Inflammatory macrophage treated with lipopolysaccharide for 1 hour (primary cell): ENCODE data around the gene CENPM.

Source experiments
- DNase-seq, 2 donors: peaks; one replicate each; pipeline ENCODE4 v3.0.0-alpha.2; 2020 to 2022

The CENPM gene

DNA sequence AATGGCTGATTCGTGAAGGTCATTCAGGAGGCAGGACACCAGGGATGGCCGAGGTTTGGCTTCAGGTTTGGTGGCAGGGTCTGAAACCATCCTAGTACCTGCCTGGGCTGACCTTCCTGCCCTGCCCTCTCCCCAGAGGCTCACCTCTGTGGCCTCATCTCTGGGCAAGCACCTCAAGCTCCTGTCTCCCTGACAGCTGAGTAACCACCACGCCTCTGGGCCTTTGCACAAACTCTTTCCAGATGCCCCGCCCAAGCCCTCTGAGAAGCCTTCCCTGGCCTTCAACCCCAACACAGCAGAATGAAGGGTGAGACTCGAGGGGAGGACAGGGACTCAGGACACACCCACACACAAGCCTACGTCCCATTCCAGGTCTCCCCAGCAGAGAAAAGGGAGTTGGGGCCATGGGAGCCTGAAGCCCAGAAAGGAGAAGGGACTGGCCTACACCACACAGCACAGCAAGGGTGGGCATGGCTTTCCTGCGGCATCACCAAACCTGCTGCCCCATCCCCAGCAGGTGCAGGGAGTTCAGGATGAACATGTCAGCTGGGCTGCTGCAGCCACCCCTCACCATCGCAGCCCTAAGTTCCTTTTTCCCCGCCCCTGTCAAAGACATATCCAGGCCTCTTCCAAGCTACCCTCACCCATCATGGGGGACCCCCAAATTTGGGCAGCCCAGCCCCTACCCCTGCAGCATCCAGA is 34.5 kb downstream of the CENPM start:
- no peak for DNase-seq

DNA sequence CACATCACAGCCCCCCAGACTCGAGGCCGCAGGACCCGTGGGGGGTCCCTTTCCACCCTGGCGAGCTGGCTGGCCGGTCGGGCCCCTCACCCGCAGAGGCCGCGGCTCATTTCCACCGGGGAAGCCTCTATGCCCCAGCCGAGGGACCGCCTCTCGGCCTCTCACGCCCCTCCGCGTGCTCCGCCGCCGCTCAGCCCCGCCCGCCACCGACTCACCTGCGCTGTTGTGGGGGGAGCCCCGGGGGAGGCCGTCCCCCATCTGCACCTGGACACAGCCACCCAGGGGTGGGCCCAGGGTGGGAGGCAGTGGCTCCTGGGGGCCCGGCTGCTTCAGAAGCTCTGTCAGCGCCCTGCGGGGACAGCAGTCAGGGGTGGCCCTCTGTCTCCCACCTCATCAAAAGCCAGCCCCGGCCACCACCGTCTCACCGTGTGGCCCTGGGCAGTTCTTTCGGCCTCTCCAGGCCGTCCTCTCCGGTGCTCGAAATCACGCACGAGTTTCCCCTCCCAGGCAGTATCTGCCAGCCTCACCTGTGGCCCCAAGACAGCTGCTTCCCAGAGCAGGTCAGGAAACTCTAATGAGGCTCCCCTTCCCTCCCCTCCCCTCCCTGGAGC is 35.8 kb downstream of the CENPM start:
- no peak for DNase-seq

DNA sequence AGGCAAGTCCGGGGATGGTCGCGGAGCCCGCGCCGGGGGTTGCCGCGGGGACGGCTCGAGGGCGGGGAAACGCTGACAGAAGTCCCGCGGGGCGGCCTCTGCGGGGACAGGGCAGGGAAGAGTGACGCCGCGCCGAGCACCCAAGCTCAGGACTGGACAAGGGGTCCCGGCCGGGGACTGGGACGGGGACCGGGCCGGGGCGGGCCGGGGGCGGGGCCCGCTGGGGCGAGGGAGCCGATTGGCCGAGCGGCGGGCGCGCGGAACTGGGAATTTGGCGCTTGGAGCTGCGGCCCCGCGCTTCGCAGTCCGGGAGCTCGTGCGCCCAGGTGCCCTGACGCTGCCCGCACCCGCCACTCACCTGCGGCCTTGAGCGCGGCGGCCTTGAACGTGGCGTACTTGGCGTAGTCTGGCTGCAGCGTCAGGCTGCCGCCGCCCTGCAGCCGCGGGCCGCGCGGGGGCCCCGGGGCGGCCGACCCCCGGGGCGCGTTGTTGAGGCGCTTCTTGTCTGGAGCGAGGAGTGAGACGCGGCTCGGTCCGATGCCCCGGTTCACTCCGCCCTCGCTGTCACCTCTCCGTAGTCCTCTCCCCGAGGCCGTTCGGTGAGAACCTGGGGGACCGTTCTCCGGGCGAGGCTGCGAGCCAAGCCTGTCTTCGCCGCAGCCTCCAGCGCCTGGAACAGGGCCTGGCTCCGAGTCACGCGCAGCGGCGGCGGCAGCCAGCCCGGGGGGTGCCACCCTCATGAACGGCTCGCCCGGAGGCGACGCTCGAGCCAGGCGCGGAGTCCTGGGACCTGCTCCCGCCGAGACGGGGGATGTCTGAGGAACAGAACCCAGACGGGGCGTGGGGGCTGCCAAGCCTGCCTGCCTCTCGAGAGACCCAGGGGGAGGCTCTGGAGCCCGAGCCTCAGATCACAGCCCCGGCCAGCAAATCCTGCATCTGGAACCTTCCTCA is 36.6 kb downstream of the CENPM start:
- DNase-seq: peak in 1 of 2 donors; percentile 12

DNA sequence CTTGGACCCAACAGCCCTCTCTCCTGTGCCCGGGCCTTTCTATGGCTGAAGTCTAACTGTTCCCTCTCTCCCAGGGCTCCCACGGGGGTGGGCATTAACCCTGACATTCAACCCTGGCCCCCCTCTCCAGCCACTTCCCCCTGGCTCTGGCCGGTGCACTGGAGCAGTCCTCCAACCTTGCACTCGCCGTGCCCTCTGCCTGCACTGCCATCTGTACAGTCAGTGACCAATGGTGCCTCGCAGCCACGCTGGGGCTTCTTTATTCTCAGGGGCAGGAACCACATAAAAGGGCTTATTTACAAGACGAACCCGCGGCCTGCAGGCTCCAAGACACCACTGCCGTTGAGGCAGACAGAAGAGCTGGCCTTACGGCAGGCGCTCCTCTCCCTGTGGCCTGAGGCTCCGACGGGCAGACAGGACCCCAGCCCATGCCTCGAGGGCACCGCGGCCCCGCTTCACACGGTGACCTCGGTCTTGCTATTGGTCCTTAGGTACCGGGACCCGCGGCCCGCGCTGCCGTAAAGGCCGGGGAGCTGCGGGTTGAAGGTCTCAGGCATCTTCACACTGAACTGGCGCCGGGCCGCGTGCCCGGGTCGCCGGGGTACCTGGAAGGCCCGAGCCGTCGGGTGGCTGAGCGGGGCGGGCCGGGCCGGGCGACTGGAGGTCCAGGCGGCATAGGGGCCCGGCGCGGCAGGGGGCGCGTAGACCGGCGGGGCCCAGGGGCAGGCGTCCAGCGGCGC is 37.5 kb downstream of the CENPM start:
- DNase-seq: no peak

DNA sequence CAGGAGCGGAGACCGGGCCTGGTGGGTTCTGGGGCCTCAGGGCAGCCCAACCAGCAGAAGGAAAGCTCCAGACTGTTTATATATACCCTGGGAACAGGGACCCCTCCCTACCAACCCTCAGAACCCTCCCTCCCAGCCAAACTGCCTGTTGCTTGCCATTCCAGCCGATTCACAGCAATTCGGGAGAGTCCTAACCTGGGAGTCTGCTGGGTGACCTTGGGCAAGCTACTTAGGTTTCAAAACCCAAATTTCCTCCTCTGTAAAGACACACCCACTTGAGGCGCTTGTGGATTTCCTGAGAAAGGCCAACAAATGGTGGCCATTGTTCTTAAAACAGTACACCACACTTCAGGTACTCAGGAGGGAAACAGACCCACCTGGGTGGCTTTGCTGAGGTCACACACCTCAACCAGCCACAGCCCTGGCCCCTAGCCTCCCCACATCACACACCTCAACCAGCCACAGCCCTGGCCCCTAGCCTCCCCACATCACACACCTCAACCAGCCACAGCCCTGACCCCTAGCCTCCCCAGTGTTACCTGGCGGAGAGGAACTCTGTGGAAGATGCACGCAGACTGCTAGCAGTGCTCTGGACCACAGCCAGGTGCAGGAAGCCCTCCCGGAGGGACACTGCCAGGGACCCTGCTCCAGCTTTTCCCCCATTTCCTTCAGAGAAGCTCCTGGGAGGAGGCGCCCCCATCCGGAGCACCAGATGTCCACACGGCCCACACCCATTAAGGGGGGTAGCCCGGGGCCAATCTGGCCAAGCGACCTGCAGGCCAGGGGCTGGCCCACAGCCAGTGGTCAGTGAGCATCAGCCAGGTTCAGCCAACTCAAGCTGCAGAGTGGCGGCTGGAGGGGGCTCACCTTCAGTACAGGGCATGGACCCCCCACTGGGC is 38.3 kb downstream of the CENPM start:
- peak; percentile 22 to 30 for DNase-seq

DNA sequence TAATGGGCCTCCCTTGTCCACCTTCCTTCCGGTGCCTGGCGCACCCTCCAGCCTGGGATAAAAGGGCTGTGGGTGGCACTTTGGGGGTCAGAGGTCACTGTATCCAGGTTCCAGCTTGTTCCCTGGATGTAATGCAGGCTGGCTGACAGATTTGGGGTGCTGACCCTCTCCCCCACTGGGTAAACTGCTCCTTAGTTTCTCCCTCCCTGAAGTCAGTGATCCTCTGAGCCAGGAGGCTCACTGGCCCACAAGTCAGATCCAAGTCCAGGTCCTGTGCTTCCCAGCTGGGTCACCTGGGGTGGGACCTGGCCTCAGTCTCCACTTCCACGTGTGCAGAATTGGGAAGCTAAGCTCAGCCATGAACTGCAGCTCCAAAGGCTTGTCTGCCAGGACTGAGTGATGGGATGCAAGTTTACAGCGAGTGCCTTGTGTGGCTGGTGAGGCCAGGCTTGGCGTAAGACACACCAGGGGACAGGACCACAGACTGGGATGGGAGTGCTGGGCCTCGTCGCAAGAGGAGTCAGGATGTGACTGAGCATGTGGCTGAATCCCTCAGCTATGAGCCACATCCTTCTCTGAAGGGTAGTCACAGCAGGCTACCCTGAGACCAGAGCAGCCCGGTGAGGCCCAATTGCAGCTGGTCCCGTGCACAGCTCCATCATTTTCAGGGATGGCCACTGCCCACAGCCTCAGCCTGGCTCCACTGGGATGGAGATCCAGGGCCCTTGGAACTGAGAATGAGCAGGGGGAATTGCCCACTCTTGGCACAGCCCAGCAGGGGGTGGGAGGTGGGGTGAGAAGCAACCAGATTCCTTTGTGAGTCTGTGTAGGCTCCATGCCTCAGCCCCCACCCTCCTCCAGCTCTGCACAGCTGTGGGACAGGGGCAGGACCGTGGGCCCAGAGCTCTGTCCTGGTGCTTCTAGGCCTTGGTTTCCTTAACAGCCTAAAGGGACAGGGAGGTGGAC is 39.2 kb downstream of the CENPM start:
- DNase-seq: no peak

DNA sequence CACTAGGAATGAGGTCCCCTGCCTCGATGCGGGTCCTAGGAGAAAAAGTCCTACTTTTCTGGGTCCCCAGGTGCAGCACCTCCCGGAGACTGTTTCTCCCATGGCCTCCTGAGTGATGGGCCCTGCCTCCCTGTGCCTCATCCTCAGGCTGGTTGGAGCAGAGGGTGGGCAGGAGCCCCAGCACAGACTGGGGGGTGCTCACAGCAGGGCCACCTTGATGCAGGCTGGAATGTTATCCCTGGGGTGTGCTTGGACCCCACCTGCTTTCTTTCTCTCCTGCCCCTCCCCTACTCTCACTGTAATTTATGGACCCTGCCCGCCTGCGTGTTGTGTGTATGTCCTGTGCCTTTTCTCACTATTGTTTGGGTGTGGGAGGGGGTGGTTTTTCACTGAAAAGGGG is 40.1 kb downstream of the CENPM start:
- DNase-seq: no peak

DNA sequence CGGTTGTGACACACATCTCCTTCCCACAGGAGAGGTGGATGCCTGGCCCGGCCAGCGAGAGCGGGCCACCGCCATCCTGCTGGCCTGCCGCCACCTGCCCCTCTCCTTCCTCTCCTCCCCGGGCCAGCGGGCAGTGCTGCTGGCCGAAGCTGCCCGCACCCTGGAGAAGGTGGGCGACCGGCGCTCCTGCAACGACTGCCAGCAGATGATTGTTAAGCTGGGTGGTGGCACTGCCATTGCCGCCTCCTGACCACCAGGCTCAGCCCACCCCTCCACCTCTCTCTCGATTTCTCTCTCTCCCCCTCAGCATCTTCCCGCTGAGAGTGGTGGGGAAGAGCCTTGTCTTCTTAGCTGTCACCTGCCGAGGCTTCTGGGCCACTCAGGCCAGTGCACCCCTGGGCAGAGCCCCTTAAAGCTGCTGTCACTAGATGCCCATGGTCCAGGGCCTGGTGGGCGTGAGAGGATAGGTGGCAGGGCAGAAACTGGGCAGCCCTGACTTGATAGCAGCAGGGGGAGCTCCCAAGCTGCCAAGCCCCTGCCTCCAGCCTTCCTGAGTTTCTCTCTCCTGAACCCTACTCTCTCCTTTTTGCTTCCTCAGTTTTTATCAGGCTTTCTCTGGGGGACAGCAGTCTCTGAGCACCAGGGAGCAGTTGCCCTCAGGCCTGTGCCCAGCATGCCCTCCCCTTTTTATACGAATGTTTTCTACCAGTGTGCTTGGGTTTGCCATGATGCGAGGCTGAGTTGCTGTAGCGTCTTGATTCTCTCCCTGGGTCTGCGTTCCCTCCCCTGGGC is 41.3 kb downstream of the CENPM start:
- no peak for DNase-seq

DNA sequence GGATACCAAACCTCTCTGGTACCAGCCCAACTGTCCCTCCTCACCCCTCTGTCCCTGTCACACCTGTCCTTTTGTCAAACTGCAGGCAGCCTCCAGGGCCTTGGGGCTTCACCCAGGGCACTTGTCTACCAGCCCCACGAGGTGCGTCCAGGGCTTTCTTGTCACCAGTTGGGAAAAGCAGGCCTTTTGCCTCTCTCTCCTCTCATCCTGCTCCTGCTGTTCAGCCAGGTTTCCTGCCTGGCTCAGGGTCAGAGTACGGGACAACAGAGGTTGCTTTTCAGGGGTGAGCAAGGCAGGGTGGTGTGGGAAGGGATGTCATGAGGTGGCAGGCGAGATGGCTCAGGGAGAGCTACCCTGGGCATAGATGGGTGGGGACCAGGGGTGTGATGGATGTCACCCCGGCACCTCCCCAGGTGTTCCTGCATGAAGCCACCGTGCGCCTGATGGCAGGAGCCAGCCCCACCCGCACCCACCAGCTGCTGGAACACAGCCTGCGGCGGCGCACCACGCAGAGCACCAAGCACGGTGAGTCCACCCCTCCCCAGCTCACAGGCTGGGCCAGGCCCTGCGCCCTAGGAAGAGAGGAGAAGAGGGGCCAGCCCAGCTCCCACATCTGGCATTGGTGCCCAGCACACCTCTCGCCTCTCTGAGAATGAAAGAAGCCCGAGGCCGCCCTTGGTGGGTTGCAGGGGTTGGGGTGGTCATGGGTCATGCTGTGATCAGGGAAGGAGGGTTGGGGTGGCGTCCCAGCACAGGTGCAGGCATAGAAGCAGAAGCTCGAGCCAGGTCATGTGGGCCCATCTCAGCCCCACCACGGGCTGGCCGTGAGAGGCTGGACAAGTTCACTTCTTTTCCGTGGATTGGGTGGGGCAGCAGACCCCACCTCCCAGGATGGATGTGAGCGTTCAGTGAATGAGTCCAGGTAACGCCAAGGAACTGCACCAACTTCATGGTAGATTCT is 42.2 kb downstream of the CENPM start:
- DNase-seq: no peak

DNA sequence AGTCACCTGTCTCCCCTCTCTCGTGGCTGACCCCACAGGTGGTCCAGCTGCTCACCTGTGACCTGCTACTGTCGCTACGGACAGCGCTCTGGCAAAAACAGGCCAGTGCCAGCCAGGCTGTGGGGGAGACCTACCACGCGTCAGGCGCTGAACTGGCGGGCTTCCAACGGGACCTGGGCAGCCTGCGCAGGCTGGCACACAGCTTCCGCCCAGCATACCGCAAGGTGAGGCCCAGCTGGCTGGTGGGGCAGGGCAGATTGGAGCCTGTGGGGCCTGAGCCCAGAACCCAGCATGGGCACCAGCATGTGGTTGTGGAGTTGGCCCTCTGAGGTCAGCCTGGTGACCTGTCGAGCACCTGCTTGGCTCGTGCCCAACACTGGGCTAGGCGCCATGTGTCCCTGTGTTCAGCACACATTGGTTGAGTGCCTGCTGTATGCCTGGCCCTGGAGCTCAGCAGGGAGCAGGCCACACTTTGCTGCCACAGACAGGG is 44.0 kb downstream of the CENPM start:
- no peak for DNase-seq

DNA sequence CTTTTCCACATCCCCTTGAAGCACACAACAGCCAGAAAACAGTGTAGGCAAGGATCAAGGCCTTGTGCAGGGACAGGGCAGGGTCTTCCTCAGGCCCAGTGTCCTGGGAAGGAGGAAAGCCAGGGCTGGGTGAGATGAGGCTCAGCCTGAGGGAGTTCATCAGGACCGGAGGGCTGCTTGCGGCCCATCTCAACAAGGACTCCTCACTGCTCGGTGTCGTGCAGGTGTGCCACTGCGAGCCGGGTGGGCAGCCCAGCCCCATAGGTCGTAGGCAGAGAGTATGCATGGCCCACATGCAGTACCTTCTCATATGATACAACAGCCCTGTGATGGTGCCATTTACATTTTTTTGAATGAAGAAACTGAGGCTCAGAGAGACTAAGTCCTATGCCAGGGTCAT is 44.9 kb downstream of the CENPM start:
- DNase-seq: no peak

DNA sequence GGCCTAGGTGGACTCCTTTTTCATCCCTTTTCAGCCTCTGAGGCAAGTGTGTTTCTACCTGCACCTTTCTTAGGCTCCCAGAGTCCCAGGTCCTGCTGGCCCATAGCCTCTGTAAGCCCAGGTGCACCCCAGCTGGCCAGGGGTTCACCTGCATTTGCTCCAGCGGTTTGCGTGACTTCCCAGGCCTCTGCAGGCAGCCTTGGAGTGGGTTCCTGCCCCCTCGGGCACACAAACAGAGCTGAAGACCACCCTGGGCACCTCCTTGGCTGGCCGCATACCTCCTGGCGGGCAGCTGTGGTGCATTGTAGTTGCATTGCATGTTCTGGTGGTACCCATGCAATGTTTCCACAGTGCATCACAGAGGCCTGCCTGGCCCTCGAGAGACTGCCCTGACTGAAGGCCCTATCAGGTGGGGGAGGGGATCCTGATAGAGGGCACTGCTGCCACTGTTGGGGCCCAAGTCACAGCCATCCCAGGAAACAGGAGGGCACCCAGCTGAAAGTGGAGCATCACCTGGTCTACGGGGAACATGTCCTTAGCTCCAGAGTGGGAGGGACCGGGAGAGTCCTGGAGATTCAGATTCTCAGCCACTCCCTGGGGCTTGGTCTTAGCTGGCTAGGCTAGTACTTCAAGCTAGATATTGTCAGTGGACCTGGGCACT is 46.2 kb downstream of the CENPM start:
- DNase-seq: no peak

DNA sequence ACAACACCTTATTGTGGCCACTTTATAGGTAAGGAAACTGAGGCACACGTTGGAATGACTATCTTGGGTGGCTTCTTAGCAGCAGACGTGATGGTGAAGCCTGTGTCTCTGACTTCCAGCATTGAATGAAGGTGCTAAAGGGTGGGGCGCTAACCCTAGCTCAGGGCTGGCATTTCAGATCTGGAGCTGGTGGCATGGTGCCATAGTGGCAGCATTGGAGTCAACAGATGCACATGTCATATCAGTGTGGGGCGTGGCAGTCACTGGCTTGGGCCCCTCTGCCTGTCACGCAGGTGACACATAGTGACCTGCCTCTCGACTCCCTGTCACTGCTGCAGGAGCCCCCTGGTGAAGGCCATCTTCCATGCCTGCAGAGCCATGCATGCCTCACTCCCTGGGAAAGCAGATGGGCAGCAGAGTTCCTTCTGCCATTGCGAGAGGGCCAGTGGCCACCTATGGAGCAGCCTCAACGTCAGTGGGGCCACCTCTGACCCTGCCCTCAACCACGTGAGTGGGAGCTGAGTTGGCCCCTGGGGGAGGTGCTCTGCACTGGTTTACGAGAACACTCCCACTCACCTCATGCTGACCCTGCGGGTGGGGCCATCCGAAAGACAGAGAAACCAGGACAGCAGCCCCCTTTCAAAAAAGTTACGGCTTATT is 46.8 kb downstream of the CENPM start:
- no peak for DNase-seq

DNA sequence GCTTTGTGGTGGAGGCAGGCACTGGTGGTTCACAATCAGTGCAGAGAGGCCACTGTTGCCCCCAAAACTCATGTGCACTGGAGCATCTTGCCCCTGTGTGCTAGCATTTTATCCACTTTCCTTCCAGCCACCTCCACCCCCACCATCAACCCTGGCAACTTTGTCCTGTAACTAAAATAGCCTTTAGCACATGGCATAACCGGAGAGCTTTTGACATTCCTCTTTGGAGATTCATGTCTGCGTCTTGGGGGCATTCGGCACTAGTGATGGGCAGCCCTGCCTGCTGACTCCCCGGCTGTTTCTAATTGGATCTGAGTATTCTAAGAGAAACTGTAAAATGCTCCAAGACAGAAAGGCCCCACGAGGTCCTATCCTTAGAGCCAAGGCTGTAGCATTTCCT is 47.8 kb downstream of the CENPM start:
- DNase-seq: no peak

DNA sequence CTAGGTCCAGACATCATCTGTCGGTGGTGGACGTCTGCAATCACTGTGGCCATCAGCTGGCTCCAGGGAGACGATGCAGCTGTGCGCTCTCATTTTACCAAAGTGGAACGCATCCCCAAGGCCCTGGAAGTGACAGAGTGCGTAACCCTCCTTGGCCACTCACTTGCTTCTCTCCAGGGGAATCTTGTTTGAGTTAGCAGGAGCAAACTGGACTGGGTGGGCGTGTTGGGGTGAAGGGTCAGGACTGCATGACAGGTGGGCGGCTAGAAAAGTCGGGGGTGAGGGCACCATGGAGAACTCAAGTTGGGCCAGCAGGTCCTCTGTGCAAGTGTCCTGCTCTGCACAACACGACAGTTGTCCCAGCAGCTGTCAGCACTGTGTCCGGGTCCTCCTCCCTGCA is 48.3 kb downstream of the CENPM start:
- DNase-seq: no peak

DNA sequence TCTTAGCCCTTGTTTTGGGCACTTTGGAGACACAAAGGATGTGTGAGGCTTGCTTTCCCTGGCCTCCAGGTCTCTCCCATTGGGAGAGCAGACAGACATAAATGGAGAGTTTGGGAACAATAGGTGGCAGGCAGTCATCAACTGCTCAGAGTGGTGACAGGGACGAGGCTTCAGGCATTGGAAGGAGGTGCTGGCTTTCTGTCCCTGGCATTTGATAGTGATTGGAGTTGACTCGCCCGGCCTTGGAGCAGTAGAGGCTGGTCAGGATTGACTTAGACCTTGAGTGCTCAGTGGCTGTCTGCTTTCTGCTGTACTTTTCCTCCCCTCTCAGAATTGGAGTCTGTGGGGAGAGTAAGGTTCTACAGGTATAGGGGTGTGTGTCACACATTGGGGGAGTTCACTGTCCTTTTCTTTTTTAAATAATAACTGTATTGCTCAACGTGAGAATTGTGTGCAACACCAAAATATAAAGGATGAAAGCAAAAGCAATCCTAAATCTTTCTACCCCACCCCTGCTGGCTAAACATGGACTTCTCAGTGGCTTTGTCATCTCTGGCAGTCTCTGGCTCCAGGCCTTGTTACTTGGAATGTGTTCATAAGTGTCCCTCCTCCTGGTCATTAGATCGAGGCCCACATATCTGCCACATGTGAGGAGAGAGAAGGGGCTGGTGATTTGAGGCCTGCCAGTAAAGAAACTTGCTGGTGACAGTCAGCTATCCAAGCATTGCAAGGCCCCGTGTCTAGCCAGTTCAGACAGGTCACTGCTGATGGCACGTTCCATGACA is 53.2 kb downstream of the CENPM start:
- no peak for DNase-seq

DNA sequence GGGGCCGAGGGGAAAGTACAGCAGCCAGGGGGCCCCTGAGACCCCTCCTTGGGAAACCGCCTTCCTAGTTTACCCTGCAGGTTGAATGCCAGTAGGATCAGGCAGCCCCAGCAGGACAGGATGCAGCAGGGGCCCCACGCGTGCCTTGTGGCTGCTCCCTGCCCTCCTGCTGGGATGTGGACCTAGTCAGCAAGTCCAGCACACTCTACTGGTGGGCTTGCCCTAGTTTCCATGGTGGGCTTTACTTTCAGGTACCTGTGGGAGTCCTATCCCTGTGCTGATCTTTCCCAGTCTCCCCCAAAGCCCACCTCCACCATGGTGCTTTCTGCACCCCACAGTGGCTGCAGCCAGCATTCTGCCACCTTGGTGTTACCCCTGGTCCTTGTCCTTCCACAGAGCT is 54.2 kb downstream of the CENPM start:
- DNase-seq: no peak
